GM12875 (cell line): ENCODE measurements around the gene SLA2.
"Not testable (repeated sequence)": the region's sequence is repeated elsewhere in the genome, so short reads cannot be mapped to it uniquely, and the experiment has no call there.

Experiments used
- H3K4me3 ChIP-seq: one replicate; pipeline ENCODE4 v1.5.1; 2011; ENCODE audit warnings: low read depth, low read length, control low read depth
- TF ChIP-seq, protein P1 (sequence below): IDR thresholded peaks from 2 replicates; pipeline ENCODE4 v1.5.1; 2011; ENCODE audit warnings: low read depth, mild to moderate bottlenecking, control low read depth, inconsistent platforms, low read length, moderate library complexity, borderline replicate concordance; ENCODE audit not compliant: insufficient read depth

SLA2 gene

DNA sequence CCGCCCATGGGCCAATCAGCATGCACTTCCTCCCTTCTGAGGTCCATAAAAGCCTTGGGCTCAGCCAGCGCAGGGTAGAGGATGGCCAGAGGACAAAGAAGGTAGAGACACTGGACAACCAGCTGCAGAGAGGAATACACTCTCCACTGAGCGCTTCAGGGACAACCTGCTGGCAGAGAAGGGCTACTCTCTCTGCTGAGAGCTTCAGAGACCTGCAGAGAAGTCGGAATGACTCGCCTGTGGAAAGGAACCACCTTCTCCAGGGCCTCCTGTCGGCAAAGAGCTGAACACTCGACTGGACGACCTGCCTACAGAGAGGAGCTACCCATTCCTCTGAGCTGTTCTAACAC is 31.4 kb upstream of the SLA2 start:
- TF ChIP-seq, protein P1, sequence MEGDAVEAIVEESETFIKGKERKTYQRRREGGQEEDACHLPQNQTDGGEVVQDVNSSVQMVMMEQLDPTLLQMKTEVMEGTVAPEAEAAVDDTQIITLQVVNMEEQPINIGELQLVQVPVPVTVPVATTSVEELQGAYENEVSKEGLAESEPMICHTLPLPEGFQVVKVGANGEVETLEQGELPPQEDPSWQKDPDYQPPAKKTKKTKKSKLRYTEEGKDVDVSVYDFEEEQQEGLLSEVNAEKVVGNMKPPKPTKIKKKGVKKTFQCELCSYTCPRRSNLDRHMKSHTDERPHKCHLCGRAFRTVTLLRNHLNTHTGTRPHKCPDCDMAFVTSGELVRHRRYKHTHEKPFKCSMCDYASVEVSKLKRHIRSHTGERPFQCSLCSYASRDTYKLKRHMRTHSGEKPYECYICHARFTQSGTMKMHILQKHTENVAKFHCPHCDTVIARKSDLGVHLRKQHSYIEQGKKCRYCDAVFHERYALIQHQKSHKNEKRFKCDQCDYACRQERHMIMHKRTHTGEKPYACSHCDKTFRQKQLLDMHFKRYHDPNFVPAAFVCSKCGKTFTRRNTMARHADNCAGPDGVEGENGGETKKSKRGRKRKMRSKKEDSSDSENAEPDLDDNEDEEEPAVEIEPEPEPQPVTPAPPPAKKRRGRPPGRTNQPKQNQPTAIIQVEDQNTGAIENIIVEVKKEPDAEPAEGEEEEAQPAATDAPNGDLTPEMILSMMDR = no peak
- H3K4me3 ChIP-seq = no peak overlapping the region

DNA sequence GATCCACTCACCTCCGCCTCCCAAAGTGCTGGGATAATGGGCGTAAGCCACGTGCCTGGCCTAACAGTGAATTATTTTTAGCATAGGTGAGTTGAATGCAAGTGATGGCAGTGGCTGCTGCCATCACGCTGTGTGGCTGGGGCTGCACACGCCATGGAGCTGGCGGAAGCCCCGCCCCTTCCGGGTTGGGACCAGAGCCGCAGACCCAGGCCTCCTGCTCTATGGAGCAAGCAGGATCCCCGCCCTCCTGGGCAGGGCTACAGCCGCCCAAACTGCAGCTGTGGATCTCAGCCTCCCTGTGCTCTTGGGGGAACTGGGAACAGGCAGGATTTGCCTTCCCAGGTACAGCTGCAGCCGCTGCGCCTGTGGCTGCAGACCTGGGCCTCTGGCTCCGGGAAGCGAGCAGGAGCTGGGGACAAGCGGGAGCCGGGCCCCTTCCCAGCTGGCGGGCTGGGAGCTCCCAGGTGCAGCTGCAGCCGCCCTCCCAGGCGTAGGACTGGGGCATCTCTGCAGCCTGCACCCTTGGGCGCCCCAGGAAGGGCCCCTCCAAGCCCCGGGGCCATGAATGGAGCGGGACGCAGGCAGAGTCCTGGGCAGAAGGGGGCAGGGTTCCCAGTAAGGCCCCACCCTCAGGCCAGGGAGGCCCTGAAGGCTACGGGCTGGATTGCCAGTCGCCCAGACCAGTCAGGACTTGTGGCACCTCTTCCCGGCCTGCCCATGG is 30.9 kb upstream of the SLA2 start:
- no peak overlapping the region for H3K4me3 ChIP-seq
- TF ChIP-seq, protein P1 = no peak

DNA sequence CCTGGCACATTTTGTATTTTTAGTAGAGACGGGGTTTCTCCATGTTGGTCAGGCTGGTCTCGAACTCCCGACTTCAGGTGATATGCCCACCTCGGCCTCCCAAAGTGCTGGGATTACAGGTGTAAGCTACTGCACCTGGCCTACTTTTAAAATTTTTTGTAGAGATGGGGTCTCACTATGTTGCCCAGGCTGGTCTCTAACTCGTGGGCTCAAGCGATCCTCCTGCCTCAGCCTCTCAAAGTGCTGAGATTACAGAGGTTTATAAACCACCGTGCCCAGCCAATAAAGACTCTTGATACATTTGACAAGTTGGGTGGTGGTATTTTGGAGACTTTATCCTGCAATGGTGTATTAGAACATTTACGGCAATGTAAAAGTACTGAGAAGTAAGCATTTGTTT is 29.5 kb upstream of the SLA2 start:
- H3K4me3 ChIP-seq = not testable (repeated sequence)

DNA sequence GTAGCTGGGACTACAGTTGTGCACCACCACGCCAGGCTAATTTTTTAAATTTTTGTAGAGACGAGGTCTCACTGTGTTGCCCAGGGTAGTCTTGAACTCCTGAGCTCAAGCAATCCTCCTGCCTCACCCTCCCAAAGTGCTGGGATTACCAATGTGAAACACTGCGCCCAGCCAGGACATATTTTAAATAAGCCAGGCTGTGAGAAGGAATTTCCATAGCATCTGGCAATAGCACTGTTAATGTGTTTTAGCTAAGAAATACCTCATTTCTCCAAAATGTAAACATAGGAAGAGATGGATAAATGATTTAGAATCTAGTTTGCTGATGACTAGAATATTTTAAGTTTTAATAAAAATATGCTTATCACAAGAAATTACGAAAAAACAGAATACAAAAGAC is 27.0 kb upstream of the SLA2 start:
- TF ChIP-seq, protein P1 = no peak
- no peak overlapping the region for H3K4me3 ChIP-seq

DNA sequence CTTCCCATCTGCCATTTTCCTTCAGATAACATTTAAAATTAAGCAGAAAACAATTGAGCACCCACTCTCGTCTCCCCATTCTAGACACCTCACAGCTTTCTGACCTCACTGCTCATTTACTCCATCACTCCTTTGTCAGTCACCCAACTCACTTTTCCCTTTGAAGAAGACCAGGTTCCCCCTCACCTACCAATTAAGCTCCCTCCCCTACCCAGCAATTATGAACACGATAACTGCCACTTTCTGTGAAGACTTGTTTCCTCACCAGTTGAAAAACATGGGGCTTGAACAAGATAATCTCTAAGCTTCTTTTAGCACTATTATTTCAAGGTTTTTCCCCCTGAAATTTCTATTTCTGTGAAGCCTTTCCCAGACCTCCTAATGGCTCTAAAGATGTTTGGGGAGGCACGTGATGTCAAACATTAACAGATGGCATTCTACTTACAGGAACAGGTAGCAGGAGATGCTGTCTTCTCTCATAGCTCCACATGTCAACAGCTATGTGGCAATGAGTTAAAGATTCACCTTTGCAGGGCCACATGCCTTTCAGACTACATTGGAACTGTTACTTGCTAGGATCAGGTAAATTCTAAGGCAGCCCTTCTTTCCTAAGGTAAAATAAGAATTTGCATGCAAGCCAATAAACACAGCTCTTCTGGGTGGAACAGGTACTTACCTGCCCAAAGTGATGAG is 24.8 kb upstream of the SLA2 start:
- TF ChIP-seq, protein P1 = no peak

DNA sequence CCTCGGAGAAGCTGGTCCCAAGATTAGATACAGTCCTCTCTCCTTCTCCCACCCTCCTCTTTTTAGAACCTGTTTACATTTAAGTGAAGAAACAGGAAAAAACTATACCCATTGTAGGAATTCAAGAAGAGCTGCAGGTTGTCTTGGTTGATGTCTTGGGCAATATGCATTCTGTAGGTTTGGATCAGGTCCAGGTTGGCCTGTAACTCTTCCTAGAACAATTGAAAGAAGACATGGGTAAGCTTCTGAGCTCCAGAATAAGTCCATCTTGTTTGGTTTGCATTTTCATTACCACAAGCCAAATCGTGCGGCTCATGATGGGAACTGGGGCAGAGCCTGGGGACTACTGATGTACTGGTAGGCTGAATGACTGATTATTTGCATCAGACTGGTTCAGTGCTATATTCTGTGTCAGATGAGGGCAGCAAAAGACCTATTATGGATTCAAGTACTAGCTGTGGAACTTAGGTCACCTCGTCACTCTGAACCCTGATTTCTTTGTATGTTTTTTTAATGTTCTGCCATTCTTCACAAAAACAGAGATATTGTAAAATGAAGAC is 20.3 kb upstream of the SLA2 start:
- TF ChIP-seq, protein P1 = no peak
- no peak overlapping the region for H3K4me3 ChIP-seq

More for the DNA sequence above, 24.8 kb upstream of the SLA2 start:
- H3K4me3 ChIP-seq = no peak overlapping the region

DNA sequence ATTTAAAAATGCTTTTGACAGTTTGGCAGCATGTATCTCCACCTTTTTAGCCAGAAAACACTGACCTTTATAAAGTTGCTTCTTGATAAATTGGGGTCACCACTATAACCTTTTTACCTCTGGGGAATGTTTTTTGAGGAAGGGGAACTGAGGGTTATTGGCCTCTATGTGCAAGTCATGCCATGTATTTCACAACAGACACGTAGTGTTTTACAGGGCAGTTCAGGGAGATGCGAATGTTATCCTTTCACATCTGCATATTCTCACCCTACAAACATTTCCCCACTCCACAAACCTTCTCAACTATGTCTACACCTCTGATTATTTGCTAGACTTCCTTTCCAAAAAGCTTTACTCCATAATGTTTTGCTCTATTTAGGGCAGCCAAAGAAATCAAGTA is 17.0 kb upstream of the SLA2 start:
- TF ChIP-seq, protein P1 = no peak
- H3K4me3 ChIP-seq = no peak overlapping the region
